Cardiac fibroblast (primary cell): ENCODE data around the gene MYOZ1.

ENCODE experiments used
- DNase-seq, 2 donors: peaks; one replicate each; pipeline versions ENCODE4 v3.0.0 to v3.0.0-alpha.2; 2010; ENCODE audit warnings: low read depth in 2 of 2
- H3K4me3 ChIP-seq, 2 donors: replicated peaks in 1 of 2; 1 replicate in 1 of 2; 2 replicates in 1 of 2; pipeline ENCODE4 v1.5.1; 2011; ENCODE audit warnings: low read depth in 2 of 2, low read length in 2 of 2, mild to moderate bottlenecking in 2 of 2, moderate library complexity in 1 of 2
- TF ChIP-seq, protein P1 (sequence below): IDR thresholded peaks from one replicate; pipeline ENCODE4 v1.5.1; 2011; ENCODE audit warnings: low read depth, mild to moderate bottlenecking, low read length, inconsistent platforms

Gene MYOZ1

DNA sequence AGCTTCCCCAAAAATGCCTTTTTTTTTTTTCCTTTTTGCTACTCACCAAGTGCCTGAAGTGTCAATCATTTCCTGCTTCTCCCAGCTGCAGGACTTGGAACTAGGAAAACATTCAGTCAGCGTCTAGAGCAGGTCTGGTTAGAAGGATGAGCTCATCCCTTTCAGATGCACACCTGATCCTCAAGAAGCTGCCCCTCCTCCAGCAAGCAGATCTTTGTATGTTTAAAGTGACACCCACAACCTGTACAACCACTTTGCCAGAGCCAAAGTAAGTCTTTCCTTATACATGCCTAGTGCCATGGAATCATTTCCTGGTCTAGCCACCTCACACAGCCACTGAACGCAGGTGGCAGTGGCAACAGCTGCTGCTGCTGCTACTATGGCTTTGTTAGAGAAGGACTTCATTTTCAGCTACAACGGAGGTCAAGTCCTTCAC is 39.8 kb downstream of the MYOZ1 start:
- DNase-seq: peak in 1 of 2 donors; percentile 44
- H3K4me3 ChIP-seq: no peak overlapping the region
- TF ChIP-seq, protein P1, sequence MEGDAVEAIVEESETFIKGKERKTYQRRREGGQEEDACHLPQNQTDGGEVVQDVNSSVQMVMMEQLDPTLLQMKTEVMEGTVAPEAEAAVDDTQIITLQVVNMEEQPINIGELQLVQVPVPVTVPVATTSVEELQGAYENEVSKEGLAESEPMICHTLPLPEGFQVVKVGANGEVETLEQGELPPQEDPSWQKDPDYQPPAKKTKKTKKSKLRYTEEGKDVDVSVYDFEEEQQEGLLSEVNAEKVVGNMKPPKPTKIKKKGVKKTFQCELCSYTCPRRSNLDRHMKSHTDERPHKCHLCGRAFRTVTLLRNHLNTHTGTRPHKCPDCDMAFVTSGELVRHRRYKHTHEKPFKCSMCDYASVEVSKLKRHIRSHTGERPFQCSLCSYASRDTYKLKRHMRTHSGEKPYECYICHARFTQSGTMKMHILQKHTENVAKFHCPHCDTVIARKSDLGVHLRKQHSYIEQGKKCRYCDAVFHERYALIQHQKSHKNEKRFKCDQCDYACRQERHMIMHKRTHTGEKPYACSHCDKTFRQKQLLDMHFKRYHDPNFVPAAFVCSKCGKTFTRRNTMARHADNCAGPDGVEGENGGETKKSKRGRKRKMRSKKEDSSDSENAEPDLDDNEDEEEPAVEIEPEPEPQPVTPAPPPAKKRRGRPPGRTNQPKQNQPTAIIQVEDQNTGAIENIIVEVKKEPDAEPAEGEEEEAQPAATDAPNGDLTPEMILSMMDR: no peak

DNA sequence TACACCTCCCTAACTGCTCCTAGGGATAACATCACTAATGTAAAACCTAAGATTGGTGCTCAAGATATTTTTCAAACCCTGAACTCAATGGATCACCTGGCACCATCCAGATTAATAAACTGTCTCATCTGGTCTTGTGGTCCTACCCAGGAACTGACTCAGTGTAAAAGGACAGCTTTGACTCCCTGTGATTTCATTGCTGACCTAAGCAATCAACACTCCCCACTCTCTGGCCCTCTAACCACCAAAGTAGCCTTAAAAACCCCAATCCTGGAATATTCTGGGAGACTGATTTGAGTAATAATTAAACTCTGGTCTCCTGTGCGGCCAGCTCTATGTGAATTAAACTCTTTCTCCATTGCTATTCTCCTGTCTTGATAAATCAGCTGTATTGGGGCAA is 43.9 kb downstream of the MYOZ1 start:
- TF ChIP-seq, protein P1: no peak
- no peak overlapping the region for H3K4me3 ChIP-seq
- peak in 1 of 2 donors; percentile 38 for DNase-seq

DNA sequence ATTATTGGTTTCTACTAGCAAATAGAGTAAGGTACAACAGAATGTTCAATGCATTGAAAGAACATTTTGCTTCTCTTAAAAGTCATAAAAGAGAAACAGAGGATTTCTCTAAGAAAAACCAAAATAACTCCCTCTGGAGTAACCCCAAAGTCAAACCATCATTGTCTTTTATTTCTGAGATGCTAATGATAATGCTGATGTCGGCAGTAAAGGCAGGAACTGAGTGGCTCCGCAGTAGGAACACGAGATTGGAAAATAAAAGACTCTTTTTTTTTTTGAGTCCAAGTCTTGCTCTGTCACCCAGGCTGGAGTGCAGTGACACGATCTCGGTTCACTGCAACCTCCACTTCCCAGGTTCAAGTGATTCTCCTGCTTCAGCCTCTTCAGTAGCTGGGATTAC is 47.5 kb downstream of the MYOZ1 start:
- no peak for DNase-seq
- no peak overlapping the region for H3K4me3 ChIP-seq
- TF ChIP-seq, protein P1: no peak

DNA sequence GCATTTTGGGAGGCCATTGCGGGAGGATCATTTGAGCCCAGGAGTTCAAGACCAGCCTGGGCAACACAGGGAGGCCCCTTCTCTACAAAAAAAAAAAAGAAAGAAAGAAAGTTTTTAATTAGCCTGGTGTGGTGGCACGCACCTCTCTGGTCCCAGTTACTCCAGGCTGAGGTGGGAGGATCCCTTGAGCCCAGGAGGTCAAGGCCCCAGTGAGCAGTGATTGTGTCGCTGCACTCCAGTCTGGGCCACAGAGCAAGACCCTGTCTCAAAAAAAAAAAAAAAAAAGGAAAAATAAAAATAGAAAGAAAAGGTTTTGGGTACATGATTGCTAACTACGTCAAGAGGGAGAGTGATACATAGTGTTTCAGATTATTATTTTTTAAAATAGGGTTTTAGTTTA is 48.2 kb downstream of the MYOZ1 start:
- TF ChIP-seq, protein P1: no peak
- no peak for DNase-seq
- no peak overlapping the region for H3K4me3 ChIP-seq

DNA sequence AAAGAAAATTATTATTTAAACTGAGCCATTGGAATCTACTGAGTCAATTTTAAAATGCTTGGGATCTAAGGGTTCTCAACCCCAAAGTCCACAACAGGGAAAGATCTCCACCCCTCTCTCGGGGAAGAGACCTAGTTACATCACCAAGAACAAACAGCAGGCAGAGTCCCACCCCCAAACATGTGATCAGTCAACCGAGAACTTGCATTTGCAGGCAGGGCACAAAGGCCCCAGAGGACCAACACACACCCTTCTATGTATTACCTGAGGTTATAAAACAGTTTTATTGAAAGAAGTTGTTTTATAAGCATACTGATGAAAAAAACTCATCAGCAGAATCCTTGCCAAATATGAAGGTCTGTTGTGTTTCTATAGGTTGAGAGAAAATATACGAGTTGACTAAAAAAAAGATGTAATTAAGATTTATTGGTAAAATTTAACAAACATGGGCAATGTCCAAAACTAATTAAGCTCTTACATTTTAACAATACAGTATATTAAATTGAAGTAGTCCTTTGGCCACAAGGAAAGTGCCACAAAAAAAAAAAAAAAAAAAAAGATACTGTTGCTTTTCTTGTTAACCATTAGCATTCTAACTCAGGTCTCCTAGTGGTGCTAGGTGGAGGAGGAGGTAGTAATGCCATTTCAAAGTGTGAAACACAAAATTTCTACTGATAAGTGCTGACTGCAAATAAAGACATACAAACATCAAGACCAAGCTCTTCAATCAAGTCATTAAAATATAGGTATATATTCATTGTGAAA is 49.2 kb downstream of the MYOZ1 start:
- no peak overlapping the region for H3K4me3 ChIP-seq
- DNase-seq: peak; percentile 64 to 65
- TF ChIP-seq, protein P1: no peak

DNA sequence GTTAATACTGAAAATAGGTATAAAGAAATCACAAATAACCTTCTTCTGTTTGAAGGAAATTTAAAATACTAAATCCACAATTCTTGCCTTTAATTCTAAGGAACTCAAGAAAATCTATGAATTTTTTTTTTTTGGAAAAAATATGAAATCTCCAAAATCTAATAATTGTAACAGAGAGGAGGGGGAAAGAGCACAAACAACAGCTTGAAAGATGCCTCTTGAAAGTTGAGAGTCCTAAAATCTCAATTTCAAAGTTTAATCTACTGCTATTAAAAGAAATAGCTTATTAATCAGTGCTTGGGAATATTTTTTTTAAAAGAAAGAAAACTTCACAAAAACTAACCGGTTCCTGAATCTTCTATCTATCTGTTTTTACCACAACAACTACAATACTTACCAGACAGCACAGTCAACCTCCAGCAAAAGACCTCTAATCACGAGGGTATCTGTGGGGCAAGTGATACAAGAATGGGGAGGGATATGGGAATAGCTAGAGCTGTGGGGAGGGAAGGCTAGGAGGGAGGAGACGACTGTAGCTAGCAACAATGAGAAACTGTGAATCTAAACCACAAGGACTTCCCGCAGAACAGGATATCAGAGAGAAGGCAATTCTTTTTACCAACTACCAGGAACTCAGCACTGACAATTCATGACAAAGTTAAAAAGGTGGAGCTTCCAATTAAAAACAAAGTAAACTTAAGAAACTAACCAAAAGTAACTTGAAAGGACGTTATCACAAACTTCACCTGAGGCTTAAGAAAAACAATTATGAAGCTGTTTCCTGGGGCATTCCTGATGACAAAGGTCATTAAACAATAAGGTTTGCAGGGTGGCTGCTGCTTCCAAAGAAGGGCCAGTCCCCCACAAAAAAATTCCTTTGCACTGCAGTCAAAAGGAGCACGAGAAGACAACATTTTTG is 50.1 kb downstream of the MYOZ1 start, which contains the start of gene USP54:
Gene USP54 (minus strand): TSS at position 462 of the 919 bp plus-strand sequence. CDS start 15,684 bp downstream, outside the sequence.
- H3K4me3 ChIP-seq: no peak within 1 kb of the TSS
- DNase-seq: peak; percentile 72 to 76
- TF ChIP-seq, protein P1: no peak
